Measurements from ENCODE around the gene PPFIA2.
"Not testable (repeated sequence)": the region's sequence is repeated elsewhere in the genome, so short reads cannot be mapped to it uniquely, and the experiment has no call there.

Gene PPFIA2

DNA sequence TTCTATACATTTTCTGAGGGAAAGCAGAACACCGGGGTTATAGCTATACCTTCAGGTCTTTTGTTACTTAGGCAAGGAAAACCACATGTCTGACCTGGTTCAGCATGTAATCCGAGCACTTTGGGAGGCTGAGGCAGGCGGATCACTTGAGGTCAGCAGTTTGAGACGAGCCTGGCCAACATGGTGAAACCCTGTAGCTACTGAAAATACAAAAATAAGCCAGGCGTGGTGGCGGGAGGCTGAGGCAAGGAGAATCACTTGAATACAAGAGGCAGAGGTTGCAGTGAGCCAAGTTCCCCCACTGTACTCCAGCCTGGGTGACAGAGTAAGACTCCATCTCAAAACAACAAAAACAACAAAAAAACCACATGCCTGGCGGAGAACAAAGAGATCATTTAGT, 503.7 kb downstream of the PPFIA2 start:
- no peak for DNase-seq

- no peak for DNase-seq
These were observed 505.8 kb downstream of the PPFIA2 start for GRCh38 chr12:81253360-81253759.

DNA sequence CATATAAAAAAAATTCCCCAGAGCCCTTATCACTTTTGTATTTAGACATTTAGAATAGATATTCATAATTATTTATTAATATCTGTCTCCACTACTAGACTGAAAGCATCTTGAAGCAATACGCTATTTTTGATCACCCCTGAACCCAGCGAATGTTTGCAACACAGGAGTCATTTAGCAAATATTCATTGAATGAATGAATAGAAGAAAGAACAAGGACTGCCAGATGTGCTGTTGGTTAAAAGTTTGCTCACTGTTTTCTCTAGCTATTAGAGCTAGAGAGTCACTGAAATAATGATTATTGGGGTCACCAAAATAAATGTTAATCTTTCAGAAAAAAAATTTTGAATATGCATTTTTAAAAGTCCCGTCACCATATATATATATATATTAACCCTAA, 506.9 kb downstream of the PPFIA2 start:
- no peak for DNase-seq

- no peak for DNase-seq
These were observed 509.2 kb downstream of the PPFIA2 start for GRCh38 chr12:81249976-81250375.

DNA sequence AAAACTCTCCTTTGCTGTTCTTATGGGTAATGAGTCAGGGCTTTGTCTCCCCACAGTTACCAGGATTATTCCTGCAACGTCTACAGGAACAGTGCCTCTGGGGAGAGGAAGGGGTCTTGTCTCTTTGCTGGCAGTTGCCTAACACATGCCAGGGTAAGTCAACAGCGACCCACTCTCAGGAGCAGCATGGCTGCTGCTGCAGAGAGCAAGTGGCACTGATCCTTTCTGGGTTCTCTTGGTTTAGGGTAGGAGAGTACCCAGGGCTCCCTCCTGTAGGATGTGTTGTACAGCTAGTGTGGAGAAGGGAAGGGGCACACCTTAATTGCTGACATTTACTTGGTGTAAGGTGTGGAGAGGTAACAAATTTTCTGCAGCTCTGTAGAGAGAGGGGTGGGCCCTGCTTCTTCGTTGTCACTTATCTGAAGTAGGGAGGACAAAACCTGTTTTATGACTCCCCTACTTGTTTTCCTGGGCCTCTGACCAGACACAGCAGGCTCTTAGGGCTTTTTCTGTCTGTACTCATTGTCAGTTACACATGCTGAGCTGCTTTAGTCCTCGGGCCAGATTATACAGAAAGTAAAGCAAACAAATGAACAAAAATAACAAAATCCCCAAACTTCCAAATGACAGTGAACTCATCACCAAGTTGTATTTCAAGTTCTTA, 513.1 kb downstream of the PPFIA2 start:
- no peak for DNase-seq

- DNase-seq, result no peak
These were observed 513.7 kb downstream of the PPFIA2 start for GRCh38 chr12:81245458-81245857.

DNA sequence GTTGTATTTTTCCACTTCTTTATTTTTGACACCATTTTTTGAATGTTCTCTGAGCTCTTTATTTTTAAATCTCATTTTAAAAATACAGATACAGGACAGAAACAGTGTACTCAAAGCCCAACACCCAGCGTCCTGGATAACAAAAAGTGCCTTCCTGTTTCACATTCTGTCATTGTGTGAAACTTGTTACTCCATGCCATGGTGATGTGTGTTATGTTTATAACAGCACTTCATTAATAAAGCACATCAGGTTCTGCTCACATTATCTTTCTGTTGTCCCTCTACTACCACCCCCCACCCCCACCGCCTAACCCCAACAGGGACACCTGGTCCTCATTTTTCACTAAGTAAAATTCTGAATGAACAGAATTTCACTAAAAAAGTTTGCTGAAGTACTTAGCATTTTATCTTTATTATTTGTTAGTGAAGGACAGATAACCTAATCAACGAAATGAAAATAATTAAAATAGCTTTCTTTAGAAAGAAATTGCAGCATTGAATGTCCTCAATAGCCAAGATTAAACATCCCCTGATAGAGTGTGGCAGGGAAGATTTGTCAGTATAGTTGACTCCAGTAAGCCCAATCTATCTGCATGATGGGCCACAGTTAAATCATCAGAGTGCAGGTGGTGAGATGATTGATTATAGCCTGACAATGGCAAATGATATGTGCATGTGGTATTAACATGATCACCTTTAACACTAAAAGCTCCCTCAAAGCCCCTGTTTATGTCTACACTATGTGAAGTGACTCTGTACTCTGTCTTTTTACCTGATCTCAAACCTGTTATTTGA, 527.4 kb downstream of the PPFIA2 start:
- DNase-seq, result no peak

GRCh38 chr12:81229759-81230158, 529.4 kb downstream of the PPFIA2 start:
- DNase-seq, result no peak

- DNase-seq, result no peak
These were observed 534.5 kb downstream of the PPFIA2 start for GRCh38 chr12:81224626-81225025.

- DNase-seq, result no peak
These were observed 536.1 kb downstream of the PPFIA2 start for GRCh38 chr12:81222846-81223592.

- no peak for DNase-seq
These were observed 537.5 kb downstream of the PPFIA2 start for GRCh38 chr12:81221681-81222080.

DNA sequence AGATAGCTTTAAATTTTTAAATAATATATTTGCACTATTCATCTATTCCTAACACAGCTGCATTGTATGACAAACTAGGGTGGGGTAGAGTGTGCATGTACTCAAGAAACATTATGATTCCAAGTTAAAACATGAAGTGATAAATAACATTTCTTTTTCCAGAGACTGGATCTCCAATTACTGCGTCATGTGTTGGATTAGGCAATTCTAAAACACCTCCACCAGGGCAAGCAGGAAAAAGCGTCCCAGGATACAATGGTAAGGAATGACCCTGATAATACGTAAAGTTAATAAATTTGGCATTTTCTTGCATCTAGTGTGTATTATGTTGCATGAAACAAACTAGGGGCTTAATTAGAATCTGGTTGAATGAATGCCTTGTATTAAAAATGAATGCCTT, 542.4 kb downstream of the PPFIA2 start:
- no peak for DNase-seq

DNA sequence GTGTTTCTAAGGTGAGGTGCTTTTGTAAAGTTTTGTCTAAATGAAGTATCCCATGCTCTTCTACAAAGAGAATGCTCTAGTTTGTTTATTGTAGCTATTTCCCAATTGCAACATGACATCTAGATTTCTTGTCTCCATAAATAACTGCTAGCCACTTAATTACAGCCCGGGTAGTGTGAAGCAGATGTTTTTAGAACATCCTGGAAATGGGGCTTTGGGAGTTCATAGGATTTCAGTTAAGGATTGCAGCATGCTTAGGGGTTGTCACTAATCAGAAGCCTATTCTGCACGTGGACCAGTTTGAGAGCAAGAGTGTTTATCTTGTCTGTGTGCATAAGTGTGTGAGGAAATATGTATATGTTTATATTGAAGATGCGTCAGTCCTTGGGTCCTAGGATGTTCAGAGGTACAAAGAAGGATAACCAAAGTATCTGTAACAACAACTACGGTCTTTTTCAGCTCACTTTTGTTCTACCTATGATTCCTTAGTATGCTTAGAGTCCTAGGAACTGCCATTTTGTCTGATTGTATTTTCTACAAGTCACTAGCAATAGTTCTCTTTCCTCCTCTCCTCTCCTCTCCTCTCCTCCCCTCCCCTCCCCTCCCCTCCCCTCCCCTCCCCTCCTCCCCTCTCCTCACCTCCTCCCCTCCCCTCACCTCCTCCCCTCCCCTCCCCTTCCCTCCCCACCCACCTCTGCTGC, 546.0 kb downstream of the PPFIA2 start:
- no peak for DNase-seq

DNA sequence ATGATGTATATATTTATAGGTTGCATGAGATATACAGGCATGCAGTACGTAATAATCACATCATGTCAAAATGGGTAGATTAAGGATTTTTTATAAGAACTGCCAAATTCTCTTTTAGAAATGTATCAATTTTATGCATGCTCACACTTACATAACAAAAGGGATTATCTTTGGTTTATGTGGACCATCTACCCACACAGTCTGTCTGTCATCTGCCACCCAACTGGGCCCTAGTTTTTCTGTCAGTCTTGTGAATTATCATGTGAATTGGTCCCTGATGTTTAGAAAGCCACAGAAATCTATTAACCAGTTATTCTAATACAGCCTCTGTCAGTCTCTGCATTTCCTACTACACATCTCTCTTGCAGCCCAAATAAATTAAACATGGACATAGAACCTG, 547.8 kb downstream of the PPFIA2 start:
- DNase-seq, result no peak

DNA sequence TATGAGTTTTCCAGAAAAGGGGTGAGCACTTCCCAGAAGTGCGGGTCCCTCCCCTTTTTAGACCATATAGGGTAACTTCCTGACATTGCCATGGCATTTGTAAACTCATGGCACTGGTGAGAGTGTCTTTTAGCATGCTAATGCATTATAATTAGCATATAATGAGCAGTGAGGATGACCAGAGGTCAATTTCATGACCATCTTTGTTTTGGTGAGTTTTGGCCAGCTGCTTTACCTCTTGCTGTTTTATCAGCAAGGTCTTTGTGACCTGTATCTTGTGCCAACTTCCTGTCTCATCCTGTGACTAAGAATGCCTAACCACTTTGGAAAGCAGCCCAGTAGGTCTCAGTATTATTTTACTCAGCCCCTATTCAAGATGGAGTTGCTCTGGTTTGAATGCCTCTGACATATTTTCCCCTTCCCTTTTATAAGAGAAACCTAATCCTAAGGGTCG, 549.4 kb downstream of the PPFIA2 start:
- DNase-seq, result not testable (repeated sequence)

DNA sequence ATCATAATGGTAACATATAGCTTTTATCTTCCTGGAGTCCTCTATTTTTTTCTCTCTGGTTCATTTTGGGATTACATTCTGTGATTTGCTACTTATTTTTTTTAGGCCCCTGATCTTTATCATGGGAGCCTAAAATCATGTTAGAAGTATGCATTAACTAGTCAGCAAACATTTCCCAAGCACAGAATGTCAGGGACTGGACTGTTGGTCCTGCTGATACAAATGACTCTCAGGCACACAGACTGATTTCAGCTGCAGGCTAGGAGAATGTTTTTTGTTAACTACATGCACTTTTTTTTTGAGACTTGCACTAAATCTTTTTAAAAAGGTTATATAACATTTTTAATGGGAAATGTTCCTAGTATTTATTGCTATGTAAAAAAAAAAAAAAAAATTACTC, 550.1 kb downstream of the PPFIA2 start:
- DNase-seq, result no peak

GRCh38 chr12:81208187-81208911, 550.8 kb downstream of the PPFIA2 start:
- DNase-seq, result no peak

All from stimulated activated CD4-positive, alpha-beta T cell treated with anti-CD3 and anti-CD28 coated beads, Interleukin-4, amount 100 ng/mL, for 1 hour (primary cell).